Measurements from ENCODE around the gene TMEM183A.

Gene TMEM183A

GRCh38 chr1:203072911-203073310, 65.7 kb downstream of the TMEM183A start:
- intact Hi-C loops (cut with DNase I; ENCODE audit: low total_unique reads), result no loop called here
- TF ChIP-seq CTCF (IDR thresholded peaks at IDR 0.05), result no peak

GRCh38 chr1:203073469-203073868, 66.3 kb downstream of the TMEM183A start:
- no peak for TF ChIP-seq CTCF (IDR thresholded peaks at IDR 0.05)

More at GRCh38 chr1:203072911-203073310, 65.7 kb downstream of the TMEM183A start:
- peaks cover 0 to 28% of the 10 kb centered on the region in 2 donors for H3K27me3 ChIP-seq
- DNase-seq, result no peak
- no peaks in the 10 kb centered on the region for H3K9me3 ChIP-seq
- H3K27ac ChIP-seq, result no peak overlapping the region
- no peak overlapping the region for H3K4me3 ChIP-seq
- no peaks in the 10 kb centered on the region for H3K36me3 ChIP-seq
- peaks cover 0 to 21% (median 18%) of the 10 kb centered on the region in 4 donors for H3K4me1 ChIP-seq

More at GRCh38 chr1:203073469-203073868, 66.3 kb downstream of the TMEM183A start:
- DNase-seq, result no peak
- Histone ChIP-seq H3K27me3 (peaks cover 0 to 28% of the 10 kb centered on the region in 2 donors), H3K4me1 (peaks cover 0 to 18% (median 15%) of the 10 kb centered on the region in 4 donors), H3K4me3 (no peak overlapping the region), H3K9me3 (no peaks in the 10 kb centered on the region), H3K36me3 (no peaks in the 10 kb centered on the region), H3K27ac (no peak overlapping the region)
- intact Hi-C loops (cut with DNase I; ENCODE audit: low total_unique reads), result no loop called here

Data from tibial artery (tissue), 4 donors.